Brain microvascular endothelial cell (primary cell): ENCODE measurements around the gene NCBP1.

Experiments
- DNase-seq: peaks from one replicate; pipeline ENCODE4 v3.0.0-alpha.2; 2020
- H3K27ac ChIP-seq: fragments of 250-450 bp; sonication (Bioruptor Pico); 2 replicates; pipeline ENCODE4 v1.5.1; 2020; ENCODE audit warnings: mild to moderate bottlenecking, moderate library complexity
- H3K27me3 ChIP-seq: fragments of 250-450 bp; sonication (Bioruptor Pico); replicated peaks from 2 replicates; pipeline ENCODE4 v1.5.1; 2020; ENCODE audit warnings: mild to moderate bottlenecking
- H3K36me3 ChIP-seq: fragments of 250-450 bp; sonication (Bioruptor Pico); replicated peaks from 2 replicates; pipeline ENCODE4 v1.5.1; 2020; ENCODE audit warnings: mild to moderate bottlenecking
- H3K4me3 ChIP-seq: 2 replicates; pipeline ENCODE4 v1.5.1; 2011; ENCODE audit warnings: low read depth, mild to moderate bottlenecking, control low read depth, low read length, moderate library complexity
- CTCF ChIP-seq: IDR thresholded peaks from 2 replicates; pipeline ENCODE4 v1.5.1; 2011; ENCODE audit warnings: low read depth, mild to moderate bottlenecking, moderate library complexity, low read length, control low read depth, inconsistent platforms; ENCODE audit errors: missing control alignments
- in situ Hi-C: cut with HindIII; loops from 2 replicates; pipeline ENCODE4 v1.10.0; 2017; ENCODE audit warnings: low sequenced_read_pairs, low pct_ligation_motif_present

NCBP1 gene

GRCh38 chr9:97594381-97594921 is 39.2 kb upstream of the NCBP1 start:
- TF ChIP-seq CTCF, result no peak
- H3K27ac ChIP-seq, result no peak overlapping the region
- DNase-seq, result no peak
- in situ Hi-C loops, result no loop called here
- no peaks in the 10 kb centered on the region for H3K27me3 ChIP-seq
- no peaks in the 10 kb centered on the region for H3K36me3 ChIP-seq
- no peak overlapping the region for H3K4me3 ChIP-seq

- in situ Hi-C loops, result no loop called here
- H3K27me3 ChIP-seq, result no peaks in the 10 kb centered on the region
- peaks cover 10% of the 10 kb centered on the region for H3K36me3 ChIP-seq
- no peak overlapping the region for H3K4me3 ChIP-seq
- H3K27ac ChIP-seq, result no peak overlapping the region
- no peak for TF ChIP-seq CTCF
- no peak for DNase-seq
Measured at GRCh38 chr9:97596906-97597305, 36.7 kb upstream of the NCBP1 start.

- DNase-seq, result peak; percentile 81
- Histone ChIP-seq H3K36me3 (peaks cover 20% of the 10 kb centered on the region), H3K27ac (no peak overlapping the region), H3K27me3 (no peaks in the 10 kb centered on the region), H3K4me3 (no peak overlapping the region)
- peak; percentile 95 for TF ChIP-seq CTCF
- in situ Hi-C loops, result no loop called here
Measured at GRCh38 chr9:97598461-97599288, 34.9 kb upstream of the NCBP1 start.

- Histone ChIP-seq H3K27me3 (no peaks in the 10 kb centered on the region), H3K27ac (no peak overlapping the region), H3K36me3 (peaks cover 24% of the 10 kb centered on the region), H3K4me3 (no peak overlapping the region)
- in situ Hi-C loops, result no loop called here
- TF ChIP-seq CTCF, result no peak
- no peak for DNase-seq
Measured at GRCh38 chr9:97599314-97599846, 34.2 kb upstream of the NCBP1 start.

DNA sequence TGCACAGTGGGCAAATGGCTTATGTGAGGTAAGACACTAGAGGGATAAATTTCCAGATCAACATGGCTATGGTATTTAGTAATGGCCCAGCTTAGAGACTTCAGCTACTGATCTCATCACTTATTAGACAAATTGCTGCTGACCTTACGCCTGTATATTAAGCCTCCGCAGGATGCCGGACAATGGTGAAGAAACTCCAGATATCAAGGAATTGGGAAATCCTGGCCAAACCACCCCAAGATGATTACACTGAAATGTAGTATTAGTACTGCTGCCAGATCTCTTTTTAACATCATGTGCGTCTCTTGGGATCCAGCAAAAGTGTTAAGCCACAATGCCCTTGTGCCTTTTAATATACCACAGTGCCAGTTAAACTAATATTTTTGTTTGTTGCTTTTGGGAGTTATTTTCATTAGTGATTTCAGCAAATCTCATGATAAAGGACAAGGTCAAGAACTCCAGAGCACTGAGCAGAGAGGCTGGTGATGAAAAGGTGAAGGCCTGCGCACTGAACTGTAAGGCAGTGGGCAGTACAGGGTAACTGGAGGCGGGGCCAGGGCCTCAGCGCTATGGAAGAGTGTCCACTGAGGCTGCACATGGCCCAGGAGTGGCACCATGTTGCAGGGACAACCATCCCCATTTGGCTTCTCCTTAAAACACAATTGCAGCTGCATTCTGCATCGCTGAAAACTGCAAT is 32.9 kb upstream of the NCBP1 start:
- TF ChIP-seq CTCF, result no peak
- no peak overlapping the region for H3K27ac ChIP-seq
- no peak overlapping the region for H3K4me3 ChIP-seq
- in situ Hi-C loops, result no loop called here
- peaks cover 37% of the 10 kb centered on the region for H3K36me3 ChIP-seq
- no peaks in the 10 kb centered on the region for H3K27me3 ChIP-seq
- DNase-seq, result no peak
